Tibial nerve (tissue), 3 donors: ENCODE data around the gene WNT7A.

ENCODE experiments used
- CTCF ChIP-seq, 5 experiments: fragments of 200-600 bp in 3 of 5; fragments of 450-650 bp in 2 of 5; sonication (generic) in 3 of 5; IDR thresholded peaks; one replicate each; pipeline ENCODE4 v1.5.1; 2016 to 2019; ENCODE audit warnings: antibody characterized with exemption in 5 of 5, mild to moderate bottlenecking in 3 of 5, moderate library complexity in 2 of 5
- POLR2A ChIP-seq, 2 donors: fragments of 450-650 bp; IDR thresholded peaks; one replicate each; pipeline ENCODE4 v1.6.1; 2017; ENCODE audit warnings: antibody characterized with exemption in 2 of 2, mild to moderate bottlenecking in 2 of 2, moderate library complexity in 2 of 2

GRCh38 chr3:13853978-13854296 lies 25.9 kb downstream of the WNT7A start:
- TF ChIP-seq CTCF (IDR thresholded peaks at IDR 0.05) (no peak), POLR2A (IDR thresholded peaks at IDR 0.05) (no peak)
